ENCODE measurements around the gene TBC1D14.
"Not testable (repeated sequence)": the region's sequence is repeated elsewhere in the genome, so short reads cannot be mapped to it uniquely, and the experiment has no call there.

TBC1D14 gene

DNA sequence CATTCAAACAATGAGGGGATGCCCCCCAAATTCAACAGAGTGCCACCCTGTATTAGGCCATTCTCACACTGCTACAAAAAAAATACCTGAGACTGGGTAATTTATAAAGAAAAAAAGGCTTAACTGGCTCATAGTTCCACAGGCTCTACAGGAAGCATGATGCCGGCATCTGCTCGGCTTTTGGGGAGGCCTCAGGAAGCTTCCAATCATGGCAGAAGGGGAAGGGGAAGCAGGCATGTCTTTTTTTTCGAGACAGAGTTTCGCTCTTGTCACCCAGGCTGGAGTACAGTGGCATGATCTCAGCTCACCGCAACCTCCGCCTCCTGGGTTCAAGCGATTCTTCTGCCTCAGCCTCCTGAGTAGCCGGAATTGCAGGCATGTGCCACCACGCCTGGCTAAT, 18.7 kb upstream of the TBC1D14 start:
- not testable (repeated sequence) for DNase-seq (ENCODE audit: low spot score)

DNA sequence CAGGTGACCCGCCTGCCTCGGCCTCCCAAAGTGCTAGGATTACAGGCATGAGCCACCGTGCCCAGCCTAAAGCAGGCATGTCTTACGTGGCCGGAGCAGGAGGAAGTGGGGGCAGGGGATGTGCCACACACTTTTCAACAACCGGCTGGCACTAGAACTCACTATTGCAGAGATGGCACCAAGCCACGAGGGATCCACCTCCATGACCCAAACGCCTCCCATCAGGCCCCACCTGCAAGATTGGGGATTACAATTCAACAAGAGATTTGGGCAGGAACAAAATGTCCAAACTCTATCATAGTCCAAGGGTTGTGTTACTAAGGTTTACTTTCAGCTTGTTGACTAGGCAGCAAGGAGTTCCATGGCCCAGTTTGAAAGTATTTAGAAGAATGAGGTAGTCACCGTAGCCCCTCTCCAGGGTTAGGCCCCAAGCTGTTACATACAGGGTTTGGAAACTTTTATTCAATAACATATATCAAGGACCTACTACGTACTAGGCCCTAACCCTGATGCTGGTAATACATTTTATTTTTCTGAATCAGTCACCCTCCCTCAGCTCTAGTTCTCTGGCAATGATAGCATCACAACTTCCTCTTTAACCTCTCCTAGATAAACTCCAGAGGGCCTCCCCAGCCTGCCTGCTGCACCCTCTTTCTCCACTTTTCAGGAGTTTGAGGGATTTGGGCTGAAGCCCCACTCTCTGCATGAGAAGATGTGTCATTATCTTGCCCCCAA, 18.0 kb upstream of the TBC1D14 start:
- no peak for DNase-seq (ENCODE audit: low spot score)

DNA sequence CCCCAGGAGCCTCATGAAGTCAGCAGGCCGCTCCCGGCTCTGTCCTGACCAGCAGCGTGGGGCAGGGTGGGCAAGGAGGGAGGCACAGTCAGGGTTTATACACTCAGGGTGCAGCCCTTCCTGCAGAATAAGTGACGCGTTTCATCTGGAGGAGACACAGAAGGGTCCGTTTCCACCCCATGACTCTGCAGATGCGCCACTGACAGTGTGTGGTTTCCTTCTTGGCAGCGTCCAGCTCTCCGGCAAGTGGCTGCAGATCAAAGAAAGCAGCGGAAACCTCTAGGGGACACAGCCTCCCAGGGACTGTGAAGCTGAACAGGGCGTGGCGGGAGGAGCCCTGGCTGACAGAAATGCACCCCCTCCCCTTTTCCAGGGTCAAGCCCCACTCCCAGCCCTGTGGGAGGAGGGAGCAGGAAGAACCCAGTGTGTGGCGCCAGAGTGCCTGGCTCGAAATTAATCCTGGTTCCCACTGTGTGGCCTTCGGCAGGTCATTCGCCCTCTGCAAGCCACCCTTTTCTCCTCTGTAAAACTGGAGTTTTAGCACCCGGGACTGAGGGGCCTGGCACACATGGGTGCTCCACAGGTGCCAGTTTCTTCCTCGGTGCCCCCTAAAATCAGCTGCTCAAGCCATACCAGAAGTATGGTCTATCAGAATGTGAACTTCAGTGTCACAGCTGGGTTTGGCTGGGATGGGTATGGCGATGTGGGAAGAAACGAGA, 17.3 kb upstream of the TBC1D14 start:
- DNase-seq (ENCODE audit: low spot score), result no peak

DNA sequence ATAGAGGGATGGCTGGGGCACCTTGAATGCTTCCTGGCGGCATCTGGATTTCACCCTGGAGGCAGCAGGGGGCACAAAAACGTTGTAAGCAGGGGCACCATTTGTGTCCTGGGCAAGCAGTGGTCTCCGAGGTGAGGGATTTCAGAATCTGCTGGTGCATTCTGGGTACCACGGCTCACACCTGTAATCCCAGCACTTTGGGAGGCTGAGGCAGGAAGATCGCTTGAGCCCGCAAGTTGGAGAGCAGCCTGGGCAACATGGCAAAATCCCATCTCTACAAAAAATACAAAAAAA, 16.8 kb upstream of the TBC1D14 start:
- DNase-seq (ENCODE audit: low spot score), result no peak

DNA sequence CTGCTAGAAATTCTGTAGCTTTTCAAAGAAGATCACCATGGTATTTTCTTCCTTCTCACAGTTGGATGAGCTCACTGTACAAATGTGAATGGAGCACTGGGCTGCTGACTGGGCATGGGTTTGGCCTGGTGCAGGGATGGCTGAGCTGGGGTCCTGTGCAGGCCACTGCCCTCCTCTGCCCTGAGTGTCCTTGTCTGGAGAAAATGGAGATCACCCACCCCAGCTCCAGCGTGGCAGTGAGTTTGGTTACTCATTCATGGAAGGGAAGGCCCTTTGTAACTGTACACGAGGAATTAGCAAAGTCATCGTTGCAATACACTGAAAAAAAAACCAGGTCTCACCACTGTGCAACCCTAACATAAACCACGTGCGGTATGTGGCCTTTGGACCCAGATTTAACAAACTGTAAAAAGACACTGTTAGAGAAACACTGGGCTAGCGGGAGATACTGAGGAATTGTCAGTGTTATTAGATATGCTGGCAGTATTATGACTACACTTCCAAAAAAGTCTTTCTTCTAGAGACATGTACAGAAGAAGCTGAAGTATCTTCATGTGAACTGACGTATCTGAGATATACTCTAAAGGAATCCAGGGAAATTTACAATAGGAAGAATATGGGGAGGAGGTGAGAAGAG, 16.1 kb upstream of the TBC1D14 start:
- no peak for DNase-seq (ENCODE audit: low spot score)

DNA sequence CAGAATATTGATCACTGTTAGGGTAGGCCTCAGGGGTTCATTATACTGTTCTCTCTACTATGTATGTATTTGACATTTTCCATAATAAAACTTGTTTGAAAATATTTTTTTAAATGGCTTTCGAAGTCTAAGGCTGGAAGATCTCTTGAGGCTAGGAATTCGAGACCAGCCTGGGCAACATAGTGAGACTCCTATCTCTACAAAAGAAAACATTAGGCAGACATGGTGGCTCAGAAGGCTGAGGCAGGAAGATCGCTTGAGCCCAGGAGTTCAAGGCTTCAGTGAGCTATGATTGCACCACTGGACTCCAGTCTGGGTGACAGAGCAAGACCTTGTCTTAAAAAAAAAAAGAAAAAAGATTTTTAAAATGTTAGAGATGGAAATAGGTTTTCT, 15.5 kb upstream of the TBC1D14 start:
- no peak for DNase-seq (ENCODE audit: low spot score)

DNA sequence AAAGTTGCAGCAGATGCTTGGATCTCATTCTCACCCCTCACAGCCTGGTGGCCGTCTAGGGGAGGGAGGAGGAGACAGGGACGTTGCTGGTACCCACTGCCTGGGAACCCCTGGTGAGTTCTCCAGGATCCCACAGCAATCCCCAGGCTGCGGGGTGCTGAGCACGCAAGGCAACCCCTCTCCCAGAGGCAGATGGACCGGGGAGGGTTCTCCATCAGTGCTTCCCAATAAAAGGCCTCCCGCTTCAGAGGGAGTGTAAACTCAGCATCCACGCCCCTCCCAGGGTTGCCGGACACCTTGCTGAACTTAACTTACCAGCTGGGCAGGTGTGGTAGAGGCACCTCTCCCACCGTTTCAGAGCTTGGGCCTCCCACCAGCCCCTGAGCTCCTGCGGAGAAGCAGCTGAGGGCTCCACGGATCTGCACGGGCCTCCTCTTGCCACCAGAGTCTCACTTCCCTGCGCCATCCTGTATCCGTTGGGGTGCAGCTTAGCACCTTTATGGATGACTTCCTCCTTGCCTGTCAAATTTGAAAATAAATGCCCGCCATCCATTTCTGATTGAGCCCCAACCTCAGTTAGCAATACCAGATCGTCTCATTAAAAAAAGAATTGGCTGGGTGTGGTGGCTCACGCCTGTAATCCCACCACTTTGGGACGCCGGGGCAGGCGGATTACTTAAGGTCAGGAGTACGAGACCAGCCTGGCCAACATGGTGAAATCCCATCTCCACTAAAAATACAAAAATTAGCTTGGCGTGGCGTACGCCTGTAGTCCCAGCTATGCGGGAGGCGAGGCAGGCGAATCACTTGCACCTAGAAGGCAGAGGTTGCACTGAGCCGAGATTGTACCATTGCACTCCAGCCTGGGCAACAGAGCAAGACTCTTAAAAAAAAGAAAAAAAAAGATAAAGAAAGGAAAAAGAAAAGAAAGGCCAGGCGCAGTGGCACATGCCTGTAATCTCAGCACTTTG, 14.8 kb upstream of the TBC1D14 start:
- DNase-seq (ENCODE audit: low spot score), result no peak

DNA sequence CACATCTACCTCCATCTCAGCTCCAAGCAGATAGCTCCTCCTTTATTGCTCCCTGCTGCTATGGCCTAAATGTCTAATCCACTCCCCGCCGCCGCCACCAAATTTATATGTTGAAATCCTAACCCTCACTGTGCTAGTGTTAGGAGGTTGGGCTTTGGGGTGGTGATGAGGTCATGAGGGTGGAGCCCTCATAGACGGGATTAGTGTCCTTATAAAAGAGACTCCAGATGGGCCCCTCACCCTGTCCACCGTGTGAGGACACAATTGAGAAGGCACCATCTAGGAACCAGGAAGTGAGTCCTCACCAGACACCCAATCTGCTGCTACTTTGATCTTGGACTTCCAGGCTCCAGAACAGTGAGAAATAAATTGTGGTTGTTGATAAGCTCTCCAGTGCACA, 13.6 kb upstream of the TBC1D14 start:
- DNase-seq (ENCODE audit: low spot score), result no peak

DNA sequence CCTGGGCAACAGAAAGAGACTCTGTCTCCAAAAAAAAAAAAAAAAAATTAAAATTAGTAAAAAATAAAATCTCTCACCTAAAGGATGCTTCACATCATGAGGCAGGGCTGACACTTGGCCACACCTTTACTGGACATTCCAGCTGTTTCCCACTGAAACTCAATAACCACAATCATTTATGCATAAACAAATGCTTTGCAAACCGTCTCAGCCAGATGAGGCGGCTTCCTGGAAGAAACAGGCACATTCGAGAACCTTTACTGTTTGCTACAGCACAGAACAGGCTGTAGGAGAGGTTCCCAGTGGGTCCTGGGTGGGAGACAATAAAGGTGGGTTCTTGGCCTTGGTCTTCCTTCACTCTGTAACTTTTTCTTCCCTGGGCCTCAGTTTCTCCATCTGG, 10.9 kb upstream of the TBC1D14 start:
- DNase-seq (ENCODE audit: low spot score), result no peak

DNA sequence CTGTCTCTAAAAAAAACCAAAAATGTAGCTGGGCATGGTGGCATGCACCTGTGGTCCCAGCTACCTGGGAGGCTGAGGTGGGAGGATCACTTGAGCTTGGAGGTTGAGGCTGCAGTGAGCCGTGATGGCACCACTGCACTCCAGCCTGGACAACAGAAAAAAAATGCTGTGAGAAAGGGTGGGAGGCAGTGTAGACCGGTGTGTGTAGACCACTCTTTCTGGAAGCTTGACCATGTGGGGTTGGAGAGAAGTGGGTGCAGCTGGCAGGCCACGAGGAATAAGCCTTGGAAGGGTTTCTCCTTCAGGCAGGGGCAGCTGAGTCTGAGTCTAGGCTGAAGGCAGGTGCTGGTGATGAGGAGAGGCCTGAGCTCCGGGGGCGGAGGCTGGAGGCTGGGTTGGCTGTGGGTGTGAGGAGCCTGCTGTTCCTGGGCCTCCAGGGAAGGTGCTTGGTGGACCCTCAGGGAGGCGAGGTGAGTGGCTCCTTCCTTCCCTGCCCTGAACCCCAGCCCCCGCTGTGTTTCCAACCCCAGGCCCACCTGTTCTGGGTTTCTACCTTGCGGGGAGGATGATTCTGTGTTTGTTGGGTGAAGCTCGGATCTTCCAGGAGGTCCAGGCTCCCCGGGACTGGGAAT, 9.3 kb upstream of the TBC1D14 start:
- DNase-seq (ENCODE audit: low spot score), result no peak

DNA sequence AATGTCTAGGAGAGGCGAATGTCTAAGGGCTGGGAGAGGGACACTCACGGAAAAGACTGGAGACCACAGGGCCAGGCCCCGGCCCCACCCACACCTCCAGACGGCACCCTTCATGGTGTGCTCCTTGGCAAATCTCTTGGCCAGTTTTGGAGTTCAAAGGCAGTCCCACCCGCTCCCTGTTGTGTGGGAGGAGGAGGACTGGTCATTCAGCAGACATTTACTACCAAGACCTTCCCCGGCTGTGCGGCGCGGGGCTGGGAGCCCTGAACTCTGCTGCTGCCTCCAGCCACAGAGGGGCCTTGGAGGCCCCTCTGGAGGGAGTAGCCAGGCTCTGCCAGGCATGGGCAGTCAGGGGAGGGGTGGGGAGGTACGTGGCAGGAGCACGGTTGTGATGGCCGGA, 8.7 kb upstream of the TBC1D14 start:
- no peak for DNase-seq (ENCODE audit: low spot score)

DNA sequence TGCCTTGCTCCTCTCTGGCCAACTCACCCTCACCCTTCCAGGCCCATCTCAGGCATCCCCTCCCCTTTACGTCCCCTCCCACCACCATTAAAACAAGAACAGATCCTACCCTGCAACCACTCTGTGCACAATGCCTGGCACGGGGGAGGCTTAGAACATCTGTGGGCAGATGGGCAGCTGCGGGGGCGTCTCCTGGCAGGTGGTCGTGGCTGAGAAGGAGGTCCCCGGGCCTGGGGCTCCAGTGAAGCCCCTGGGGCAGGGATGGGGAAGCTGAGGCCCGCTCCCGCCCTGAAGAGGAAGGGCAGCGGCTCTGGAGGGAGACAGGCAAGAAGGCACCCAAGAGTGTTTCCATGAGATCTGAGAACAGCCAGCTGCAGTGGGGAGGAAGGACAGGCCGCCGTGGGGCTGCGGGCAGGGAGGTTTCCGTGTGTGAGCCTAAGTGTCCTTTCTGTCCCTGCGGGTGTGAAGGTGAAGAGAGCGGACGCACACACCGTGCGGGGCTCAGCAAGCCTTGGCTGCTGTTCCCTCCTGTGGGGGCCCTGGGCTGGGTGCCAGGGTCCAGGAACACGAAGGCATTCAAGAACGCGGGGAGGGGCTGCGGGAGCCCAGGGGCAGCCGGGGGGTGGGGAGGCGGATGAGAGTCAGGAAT, 7.8 kb upstream of the TBC1D14 start:
- DNase-seq (ENCODE audit: low spot score), result no peak

DNA sequence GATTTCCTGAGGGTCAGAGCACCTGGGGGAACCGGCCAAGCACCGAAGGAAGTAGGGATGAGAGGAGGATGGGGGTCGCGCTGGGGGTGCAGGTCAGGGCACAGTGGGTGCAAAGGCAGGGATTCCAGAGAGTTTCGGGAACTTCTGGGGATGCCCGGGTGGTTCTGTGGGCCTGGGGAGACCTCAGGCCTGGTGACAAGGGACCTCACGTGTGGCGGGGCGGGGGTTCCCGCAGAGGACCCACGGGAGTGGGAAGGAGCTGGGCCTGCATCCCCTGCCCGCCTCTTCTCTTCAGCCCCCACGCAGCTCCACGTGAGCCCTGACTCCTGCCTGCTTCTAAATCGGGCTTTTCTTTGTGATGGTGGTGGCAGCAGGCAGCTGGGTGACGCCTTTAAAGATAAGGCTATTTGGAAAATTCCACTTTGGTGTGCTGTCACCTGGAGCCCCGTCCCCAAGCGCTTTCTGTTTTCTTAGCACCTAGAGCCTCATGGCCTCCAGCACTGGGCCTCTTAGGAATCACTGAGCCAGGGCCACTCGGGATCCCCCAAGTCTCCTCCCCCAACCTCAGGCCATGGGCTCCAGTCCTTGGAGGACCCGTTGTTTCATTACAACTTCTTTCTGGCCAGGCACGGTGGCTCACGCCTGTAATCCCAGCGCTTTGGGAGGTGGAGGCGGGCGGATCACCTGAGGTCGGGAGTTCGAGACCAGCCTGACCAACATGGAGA, 7.1 kb upstream of the TBC1D14 start:
- DNase-seq (ENCODE audit: low spot score), result no peak

DNA sequence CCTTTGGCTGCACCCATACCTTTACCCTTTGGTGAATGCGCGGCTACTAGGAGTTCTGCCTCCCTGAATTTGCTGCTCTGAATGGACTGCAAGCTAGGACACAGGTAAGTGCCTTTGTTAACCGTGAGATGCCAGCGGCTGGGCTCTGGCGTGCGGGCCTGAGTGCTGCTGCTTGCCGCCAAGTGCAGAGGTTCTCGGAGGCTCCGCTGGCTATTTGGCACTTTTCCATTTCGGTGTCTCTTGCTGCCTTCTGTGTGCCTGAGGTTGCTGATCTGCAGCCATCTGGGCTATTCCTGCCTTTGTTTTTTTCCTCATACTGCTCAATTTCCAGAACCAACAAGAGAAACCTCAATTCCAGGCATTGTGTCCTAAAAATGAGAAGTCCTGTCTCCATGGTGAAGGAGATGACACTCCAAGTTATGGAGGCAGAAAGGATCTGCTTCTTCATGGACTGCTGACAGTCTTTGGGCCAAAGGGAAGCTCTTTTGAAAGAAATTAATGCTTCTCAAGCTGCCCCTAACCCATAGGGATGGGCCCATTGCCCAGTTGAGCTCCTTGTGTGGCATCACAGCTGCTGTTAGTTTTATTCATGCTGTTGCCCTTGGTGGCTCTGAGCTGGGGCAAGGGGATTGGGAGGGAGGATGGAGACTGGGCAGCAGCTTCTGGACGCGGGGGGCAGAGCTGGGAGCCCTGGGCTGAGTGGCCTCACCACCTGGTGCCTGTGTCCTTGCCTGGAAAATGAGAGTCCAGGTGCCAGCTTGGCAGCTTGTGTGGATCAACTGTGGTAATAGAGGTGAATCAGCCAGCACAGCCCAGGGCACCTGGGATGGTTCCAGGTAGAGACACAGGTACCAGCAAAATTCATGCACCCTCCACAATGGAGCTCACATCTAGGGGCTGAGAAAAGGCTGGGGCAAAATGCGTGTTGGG, 3.8 kb upstream of the TBC1D14 start:
- no peak for DNase-seq (ENCODE audit: low spot score)

DNA sequence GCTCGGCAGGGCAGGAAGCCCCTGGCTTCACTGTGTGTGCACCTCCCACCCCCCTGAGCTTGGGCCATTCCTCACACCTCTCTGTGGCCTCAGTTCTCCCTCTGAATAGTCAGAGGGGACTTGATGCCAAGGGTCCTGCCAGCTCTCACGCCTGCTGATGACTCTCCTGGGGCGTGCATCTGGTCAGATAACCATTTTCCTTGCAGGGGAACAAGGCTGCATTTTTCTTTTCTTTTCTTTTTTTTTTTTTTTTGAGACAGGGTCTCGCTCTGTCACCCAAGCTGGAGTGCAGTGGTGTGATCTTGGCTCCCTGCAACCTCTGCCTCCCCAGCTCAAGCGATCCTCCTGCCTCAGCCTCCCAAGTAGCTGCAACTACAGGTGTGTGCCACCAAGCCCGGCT, 3.1 kb upstream of the TBC1D14 start:
- DNase-seq (ENCODE audit: low spot score), result not testable (repeated sequence)

DNA sequence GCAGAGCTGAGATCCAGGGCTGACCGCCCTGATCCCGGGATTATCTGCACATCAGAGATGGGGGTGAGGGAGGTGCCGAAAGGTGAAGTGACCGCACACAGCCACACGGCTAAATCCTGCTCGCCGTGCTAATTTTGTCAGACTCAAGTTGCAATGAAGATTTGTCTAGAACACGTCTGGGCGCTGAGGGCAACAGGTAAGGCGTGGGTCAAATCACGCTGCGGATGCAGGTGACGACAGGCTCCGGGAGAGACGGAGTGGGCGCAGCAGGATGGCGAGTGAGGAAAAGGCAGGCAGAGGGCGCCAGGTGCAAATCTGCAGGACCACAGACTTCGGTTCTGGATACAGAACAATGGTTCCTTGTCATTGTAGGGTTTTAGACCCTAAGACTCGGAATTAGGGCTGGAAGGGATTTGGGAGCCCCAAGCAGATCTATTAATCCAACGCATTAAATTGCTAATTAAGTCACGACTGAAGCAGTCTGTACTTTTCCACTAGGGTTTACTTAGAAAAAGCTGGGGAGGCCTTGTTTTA, 1.9 kb upstream of the TBC1D14 start:
- no peak for DNase-seq (ENCODE audit: low spot score)

DNA sequence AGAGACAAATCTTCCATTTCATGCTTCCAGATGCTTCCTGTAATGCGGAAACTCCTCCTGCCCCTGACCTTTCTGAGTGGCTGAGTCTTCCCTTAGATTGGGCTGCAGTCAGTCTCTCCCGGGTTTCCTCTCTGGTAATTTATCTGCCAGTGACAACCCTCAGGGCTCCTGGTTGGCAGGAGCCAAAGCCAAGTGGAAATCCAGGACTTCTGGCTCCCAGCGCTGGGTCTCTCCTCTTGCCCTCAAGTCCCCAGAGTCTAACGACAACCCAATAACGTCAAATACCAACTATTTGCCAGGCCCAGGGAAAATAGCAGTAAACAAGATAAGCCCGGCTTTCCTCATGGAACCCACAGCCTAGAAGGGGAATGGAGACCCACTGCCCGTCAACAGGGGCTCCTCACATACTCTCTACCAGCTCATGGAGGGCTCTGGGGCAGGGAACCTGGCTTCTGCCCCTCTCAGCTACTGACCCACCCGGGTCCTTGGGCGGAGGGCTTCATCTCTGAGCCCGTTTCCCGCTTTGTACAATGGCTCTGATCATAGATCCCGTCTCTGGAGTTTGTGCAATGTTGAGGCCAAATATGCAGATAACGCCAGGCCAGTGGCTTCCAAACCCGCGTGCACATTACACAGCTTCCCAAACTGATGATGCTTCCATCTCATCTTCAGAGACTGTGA, 1.1 kb upstream of the TBC1D14 start:
- no peak for DNase-seq (ENCODE audit: low spot score)

DNA sequence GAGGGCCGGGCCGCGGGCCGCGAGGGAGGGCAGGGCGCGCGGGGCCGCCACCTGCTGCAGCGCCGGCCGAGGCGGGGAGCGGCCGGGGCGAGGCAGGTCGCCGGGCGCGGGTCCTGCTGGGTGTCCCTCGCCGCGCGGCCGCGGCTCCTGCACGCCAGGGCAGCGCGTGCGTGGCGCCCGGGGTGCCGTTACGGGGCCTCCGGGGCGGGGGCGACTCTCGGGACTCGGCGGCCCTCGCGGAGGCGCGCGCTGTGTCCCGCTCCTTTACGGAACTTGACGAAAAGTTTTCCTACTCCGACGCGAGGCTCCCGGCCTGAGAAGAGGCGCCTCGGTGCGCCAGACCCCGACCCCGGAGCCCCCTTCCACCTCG, 329 bp downstream of the TBC1D14 start:
- no peak for DNase-seq (ENCODE audit: low spot score)

All from putamen (tissue), 1 donor.